Keratinocyte (primary cell): Measurements from ENCODE around the gene ARHGAP31.

Experiments
- CTCF ChIP-seq, 3 experiments: IDR thresholded peaks in 1 of 3; conservative IDR thresholded peaks in 1 of 3; optimal IDR thresholded peaks in 1 of 3; 2 replicates in 2 of 3; 3 replicates in 1 of 3; pipeline versions ENCODE3 to v1.5.1; 2011; ENCODE audit warnings: low read length in 3 of 3, mild to moderate bottlenecking in 3 of 3, moderate library complexity in 2 of 3, control low read depth in 1 of 3, inconsistent platforms in 1 of 3; ENCODE audit not compliant: insufficient read depth in 2 of 3; ENCODE audit errors: extremely low read depth in 1 of 3
- EZH2 ChIP-seq: IDR thresholded peaks from one replicate; pipeline ENCODE4 v1.6.1; 2012; ENCODE audit warnings: inconsistent platforms, mild to moderate bottlenecking, low read length, moderate library complexity

- TF ChIP-seq CTCF (optimal IDR thresholded peaks at IDR 0.05 in 1 of 3, IDR thresholded peaks at IDR 0.05 in 1 of 3, conservative IDR thresholded peaks at IDR 0.05 in 1 of 3; ENCODE audit: extremely low read depth in 1 of 3, insufficient read depth in 2 of 3, low read length in 3 of 3) (no peak), EZH2 (no peak)
Measured at GRCh38 chr3:119330858-119331257, 36.7 kb downstream of the ARHGAP31 start.
